ENCODE results near the gene POTEM. TPM values are rescaled to one million over a fixed set of nuclear protein-coding genes. Genes with fewer than 3 reads are reported as not detected.
"Not testable (repeated sequence)": the region's sequence is repeated elsewhere in the genome, so short reads cannot be mapped to it uniquely, and the experiment has no call there.

The POTEM gene
- total RNA-seq, 1 donor from 2014 or later = not detected

GRCh38 chr14:19036811-19037382 is 69.7 kb downstream of the POTEM start:
- not testable (repeated sequence) for DNase-seq (ENCODE audit: low spot score)

GRCh38 chr14:19038060-19038664 is 70.9 kb downstream of the POTEM start:
- DNase-seq (ENCODE audit: low spot score) = not testable (repeated sequence)

GRCh38 chr14:19038785-19039184 is 71.6 kb downstream of the POTEM start:
- DNase-seq (ENCODE audit: low spot score) = not testable (repeated sequence)

GRCh38 chr14:19043384-19043783 is 76.2 kb downstream of the POTEM start:
- DNase-seq (ENCODE audit: low spot score) = not testable (repeated sequence)
